Measurements from ENCODE around the gene LRRC75A.

LRRC75A gene

GRCh38 chr17:16467886-16468285, 24.1 kb downstream of the LRRC75A start:
- no peak for DNase-seq (ENCODE audit: extremely low read depth, low read depth)
- no peak overlapping the region for H3K4me3 ChIP-seq (replicated peaks; ENCODE audit: low read depth, low read length)
- no peak for TF ChIP-seq CTCF (IDR thresholded peaks at IDR 0.05; ENCODE audit: low read depth, low read length, missing control alignments)

- TF ChIP-seq CTCF (IDR thresholded peaks at IDR 0.05; ENCODE audit: low read depth, low read length, missing control alignments) = no peak
- H3K4me3 ChIP-seq (replicated peaks; ENCODE audit: low read depth, low read length) = no peak overlapping the region
- DNase-seq (ENCODE audit: extremely low read depth, low read depth) = no peak
These were observed 24.9 kb downstream of the LRRC75A start for GRCh38 chr17:16467044-16467443.

- no peak overlapping the region for H3K4me3 ChIP-seq (replicated peaks; ENCODE audit: low read depth, low read length)
- TF ChIP-seq CTCF (IDR thresholded peaks at IDR 0.05; ENCODE audit: low read depth, low read length, missing control alignments) = no peak
- DNase-seq (ENCODE audit: extremely low read depth, low read depth) = no peak
These were observed 25.6 kb downstream of the LRRC75A start for GRCh38 chr17:16466407-16466806.

- H3K4me3 ChIP-seq (replicated peaks; ENCODE audit: low read depth, low read length) = no peak overlapping the region
- DNase-seq (ENCODE audit: extremely low read depth, low read depth) = no peak
- TF ChIP-seq CTCF (IDR thresholded peaks at IDR 0.05; ENCODE audit: low read depth, low read length, missing control alignments) = no peak
These were observed 26.1 kb downstream of the LRRC75A start for GRCh38 chr17:16465861-16466338.

- no peak for DNase-seq (ENCODE audit: extremely low read depth, low read depth)
- TF ChIP-seq CTCF (IDR thresholded peaks at IDR 0.05; ENCODE audit: low read depth, low read length, missing control alignments) = no peak
- no peak overlapping the region for H3K4me3 ChIP-seq (replicated peaks; ENCODE audit: low read depth, low read length)
These were observed 27.0 kb downstream of the LRRC75A start for GRCh38 chr17:16465052-16465312.

GRCh38 chr17:16464303-16465051, 27.5 kb downstream of the LRRC75A start:
- H3K4me3 ChIP-seq (replicated peaks; ENCODE audit: low read depth, low read length) = no peak overlapping the region
- no peak for TF ChIP-seq CTCF (IDR thresholded peaks at IDR 0.05; ENCODE audit: low read depth, low read length, missing control alignments)
- DNase-seq (ENCODE audit: extremely low read depth, low read depth) = no peak

Measured in HFF-Myc (cell line).